Measurements from ENCODE around the gene C12orf57. TPM values are rescaled to one million over a fixed set of nuclear protein-coding genes. Genes with fewer than 3 reads are reported as not detected.

C12orf57 gene
- total and polyA plus RNA-seq, 12 donors: 134 to 654 (median 175) TPM

DNA sequence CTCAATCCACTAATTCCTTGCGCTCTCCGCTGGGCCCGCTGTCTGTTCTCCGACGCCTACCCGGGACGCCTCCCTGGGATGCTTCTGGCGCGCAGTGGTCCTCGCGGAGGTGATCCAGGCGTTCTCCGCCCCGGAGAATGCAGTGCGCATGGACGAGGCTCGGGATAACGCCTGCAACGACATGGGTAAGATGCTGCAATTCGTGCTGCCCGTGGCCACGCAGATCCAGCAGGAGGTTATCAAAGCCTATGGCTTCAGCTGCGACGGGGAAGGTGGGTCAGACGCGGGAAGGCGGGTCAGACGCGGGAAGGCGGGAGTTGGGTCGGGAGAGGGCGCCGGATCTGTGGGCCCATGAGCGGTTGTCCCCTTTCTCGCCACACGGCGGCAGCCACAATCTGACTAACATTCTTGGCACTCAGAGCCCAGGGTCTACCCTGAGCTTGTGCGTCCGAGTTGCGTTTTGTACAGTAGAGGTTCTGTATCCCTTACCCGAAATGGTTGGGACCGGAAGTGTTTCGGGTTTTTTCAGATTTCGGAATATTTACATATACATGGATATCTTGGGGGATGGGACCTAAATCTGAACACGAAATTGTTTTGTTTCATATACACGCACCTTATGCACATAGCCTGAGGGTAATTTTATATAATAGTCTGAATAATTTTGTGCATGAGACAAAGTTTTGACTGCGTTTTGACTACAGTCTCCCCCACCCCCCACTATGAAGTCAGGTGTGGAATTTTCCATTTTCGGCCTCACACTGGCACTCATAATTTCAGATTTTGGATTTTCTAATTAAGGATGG lies 762 bp downstream of the C12orf57 start:
- intact Hi-C loops (cut with DNase I): loop anchor here in 9 of 10 donors (1.0 to 10.0 kb wide), 15 partner anchors 16 to 170 kb away; partner anchors contain the start of genes C1R (in 4 of the 9), C1RL (in 1 of the 9), LPCAT3 (in 1 of the 9) and TPI1 (in 1 of the 9)
- 3 to 4% methylated on average over 48 of the region's 48 CpGs for WGBS, 2 donors
- peaks cover 0 to 53% (median 11%) of the 10 kb centered on the region in 9 donors for H3K36me3 ChIP-seq
- no peaks in the 10 kb centered on the region for H3K27me3 ChIP-seq
- peak; percentile 69 to 86 (median 79) for ATAC-seq
- TF ChIP-seq CTCF (IDR thresholded peaks at IDR 0.05): peak; percentile 68 to 97 (median 84)
- no peaks in the 10 kb centered on the region for H3K9me3 ChIP-seq
- H3K4me1 ChIP-seq: peaks cover 18 to 73% (median 43%) of the 10 kb centered on the region in 9 donors
- H3K27ac ChIP-seq: peak overlapping the region; percentile 84 to 99 (median 96)
- peak; percentile 94 to 95 for DNase-seq
- H3K4me3 ChIP-seq: peak overlapping the region; percentile 56 to 96 (median 78)

GRCh38 chr12:6945613-6946012 lies 1.8 kb downstream of the C12orf57 start:
- peak in 1 of 2 donors; percentile 10 for DNase-seq
- 80 to 87% methylated on average over 11 of the region's 11 CpGs for WGBS, 2 donors
- intact Hi-C loops (cut with DNase I): loop anchor here in 9 of 10 donors (2.0 to 10.0 kb wide), 13 partner anchors 15 to 169 kb away; partner anchors contain the start of genes C1R (in 3 of the 9), C1RL (in 1 of the 9), LPCAT3 (in 1 of the 9) and TPI1 (in 1 of the 9)
- H3K4me1 ChIP-seq: peaks cover 18 to 83% (median 43%) of the 10 kb centered on the region in 9 donors
- H3K4me3 ChIP-seq: peak overlapping the region in 5 of 10 donors; percentile 7 to 96 (median 66)
- H3K27ac ChIP-seq: peak overlapping the region in 6 of 10 donors; percentile 9 to 99 (median 75)
- no peaks in the 10 kb centered on the region for H3K9me3 ChIP-seq
- TF ChIP-seq CTCF (IDR thresholded peaks at IDR 0.05): no peak
- ATAC-seq: no peak
- H3K36me3 ChIP-seq: peaks cover 0 to 43% (median 11%) of the 10 kb centered on the region in 9 donors
- no peaks in the 10 kb centered on the region for H3K27me3 ChIP-seq

DNA sequence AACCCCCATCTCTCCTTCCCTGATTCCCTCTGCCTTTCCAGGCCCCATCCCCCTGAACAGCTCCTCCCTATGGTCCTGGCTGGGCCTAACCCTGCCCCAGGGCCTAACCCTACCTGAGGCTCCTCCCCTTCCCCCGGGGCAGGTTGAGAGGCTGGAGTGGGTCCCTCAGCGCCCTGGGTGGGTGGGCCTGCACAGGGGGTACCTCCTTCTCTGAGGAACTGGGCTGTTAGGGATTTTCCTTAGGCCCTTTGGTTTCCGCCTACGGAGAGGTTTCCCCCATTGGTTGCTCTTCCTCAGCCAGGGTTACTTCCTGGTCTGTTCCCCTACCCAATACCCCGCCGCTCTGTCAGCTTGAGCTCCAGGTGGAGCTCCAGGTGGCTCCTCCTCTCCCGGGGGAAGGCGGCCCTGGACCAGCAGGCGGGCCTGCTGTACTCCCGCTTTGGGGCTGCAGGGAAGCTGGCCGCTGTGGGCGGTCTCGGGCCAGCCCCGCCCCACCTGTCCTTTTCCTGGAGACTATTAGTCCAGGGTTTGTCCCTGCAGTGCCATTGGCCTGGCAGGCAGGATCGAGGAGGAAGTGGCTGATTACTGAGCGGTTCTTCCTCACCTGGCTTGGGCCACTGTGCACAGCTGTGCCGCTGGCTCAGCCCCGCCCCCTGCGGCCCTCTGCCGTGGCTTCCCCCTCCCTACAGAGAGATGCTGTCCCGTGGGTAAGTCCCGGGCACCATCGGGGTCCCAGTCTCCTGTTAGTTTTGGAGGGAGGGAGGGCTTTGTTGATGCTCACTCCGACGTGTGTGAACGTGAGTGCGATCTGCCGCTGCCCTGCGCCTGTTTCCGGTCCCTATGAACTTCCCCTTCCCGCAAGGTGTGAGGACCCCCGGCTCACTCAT lies 2.5 kb downstream of the C12orf57 start:
- peaks cover 18 to 86% (median 40%) of the 10 kb centered on the region in 9 donors for H3K4me1 ChIP-seq
- 40 to 42% methylated on average over 32 of the region's 32 CpGs for WGBS, 2 donors
- peaks cover 0 to 36% (median 9%) of the 10 kb centered on the region in 9 donors for H3K36me3 ChIP-seq
- intact Hi-C loops (cut with DNase I): loop anchor here in 7 of 10 donors (5.0 to 10.0 kb wide), 8 partner anchors 81 to 169 kb away; partner anchors contain the start of genes C1R (in 3 of the 7), C1RL (in 1 of the 7) and TPI1 (in 1 of the 7)
- no peaks in the 10 kb centered on the region for H3K27me3 ChIP-seq
- no peak for TF ChIP-seq CTCF (IDR thresholded peaks at IDR 0.05)
- no peaks in the 10 kb centered on the region for H3K9me3 ChIP-seq
- H3K27ac ChIP-seq: peak overlapping the region in 6 of 10 donors; percentile 9 to 96 (median 54)
- peak in 1 of 2 donors; percentile 38 for DNase-seq
- H3K4me3 ChIP-seq: peak overlapping the region in 6 of 10 donors; percentile 7 to 45 (median 33)
- ATAC-seq: peak in 1 of 8 donors; percentile 0
